OCI-LY1 (cell line): Measurements from ENCODE around the gene INPP5A.

Experiments
- CTCF ChIP-seq: fragments of 200-600 bp; sonication (generic), shearing (Covaris generic); IDR thresholded peaks from 2 replicates; pipeline ENCODE4 v1.5.1; 2017; ENCODE audit warnings: mild to moderate bottlenecking, antibody characterized with exemption, low read length, moderate library complexity, mixed read lengths
- EZH2 ChIP-seq: fragments of 200-600 bp; sonication (generic), shearing (Covaris generic); IDR thresholded peaks from 2 replicates; pipeline ENCODE4 v1.8.0; 2017; ENCODE audit warnings: borderline replicate concordance, mixed run types, mild to moderate bottlenecking, antibody characterized with exemption, low read length, moderate library complexity, mixed read lengths

GRCh38 chr10:132713421-132714095 lies 176.0 kb downstream of the INPP5A start:
- TF ChIP-seq CTCF = no peak
- no peak for TF ChIP-seq EZH2
